ENCODE data around the gene MATN1. TPM values are rescaled to one million over a fixed set of nuclear protein-coding genes. Genes with fewer than 3 reads are reported as not detected.

The MATN1 gene
- total RNA-seq, 1 donor from 2014 or later, result not detected

DNA sequence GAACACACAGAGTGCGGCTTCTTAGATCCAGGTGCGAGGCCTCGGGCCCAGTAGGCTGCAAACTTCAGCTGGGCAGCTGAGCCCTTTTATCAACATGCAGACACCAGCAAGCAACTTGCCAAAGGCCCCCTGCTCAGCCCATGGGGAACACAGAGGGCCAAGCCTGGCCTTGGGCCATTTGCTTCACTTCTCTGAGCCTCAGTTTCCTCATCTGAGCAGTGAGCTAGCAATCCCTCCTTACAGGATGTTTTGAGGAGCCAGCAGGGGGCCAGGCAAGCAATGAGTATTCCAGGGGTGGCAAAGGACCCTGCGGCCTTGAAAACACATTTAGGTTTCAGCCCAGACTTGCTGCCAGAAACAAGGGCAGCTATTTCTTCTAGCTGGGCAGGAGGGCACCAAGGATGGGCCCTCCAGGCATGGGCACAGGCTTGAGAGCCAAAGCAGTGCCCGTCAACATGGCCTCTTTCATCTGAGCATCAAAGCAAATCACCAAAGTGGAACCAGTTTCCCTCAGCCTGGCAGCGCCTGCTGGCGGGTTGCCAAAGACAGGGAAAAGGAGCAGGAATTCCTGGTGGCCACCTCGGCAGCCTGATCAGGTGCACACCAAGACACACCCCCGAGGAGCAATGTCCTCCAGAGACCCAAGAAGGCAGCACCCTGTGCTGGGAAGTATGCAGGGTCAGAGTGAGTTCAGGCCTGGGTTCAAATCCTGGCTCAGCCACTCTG lies 1.4 kb downstream of the MATN1 start:
- no peak for DNase-seq
- intact Hi-C loops (cut with micrococcal nuclease), result loop anchor here (2.0 kb wide), 1 partner anchor 57 kb away; no protein-coding TSS in a partner anchor
- no peaks in the 10 kb centered on the region for H3K9me3 ChIP-seq (replicated peaks)

DNA sequence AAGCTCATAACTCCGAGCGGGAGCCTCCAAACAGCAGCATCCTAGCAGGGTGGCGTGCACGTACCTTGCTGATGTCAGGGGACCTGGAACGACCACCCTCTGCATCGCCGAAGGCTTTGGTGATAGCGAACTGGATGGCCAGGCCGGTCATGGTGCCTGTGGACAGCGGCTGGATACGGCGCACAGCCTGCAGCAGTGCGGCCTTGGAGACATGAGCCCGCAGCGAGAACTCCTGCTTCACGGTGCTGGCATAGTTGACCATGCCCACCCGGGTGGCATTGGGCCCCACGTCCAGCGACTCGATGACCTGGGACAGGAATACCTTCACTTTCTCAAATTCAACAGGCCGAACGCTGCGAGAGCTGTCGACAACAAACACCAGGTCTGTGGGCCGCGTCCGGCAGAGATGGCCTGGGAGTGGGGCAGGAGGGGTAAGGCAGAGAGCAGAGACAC lies 2.0 kb downstream of the MATN1 start:
- H3K9me3 ChIP-seq (replicated peaks), result no peaks in the 10 kb centered on the region
- H3K4me1 ChIP-seq, result peaks cover 10% of the 10 kb centered on the region
- H3K27ac ChIP-seq (replicated peaks), result no peak overlapping the region
- DNase-seq, result no peak
- intact Hi-C loops (cut with micrococcal nuclease), result loop anchor here (2.0 kb wide), 1 partner anchor 57 kb away; no protein-coding TSS in a partner anchor
- no peak for TF ChIP-seq CTCF (IDR thresholded peaks at IDR 0.05; ENCODE audit: borderline replicate concordance)
- H3K27me3 ChIP-seq (ENCODE audit: low read depth), result no peaks in the 10 kb centered on the region
- no peaks in the 10 kb centered on the region for H3K36me3 ChIP-seq
- no peak overlapping the region for H3K4me3 ChIP-seq

More for the DNA sequence above, 1.4 kb downstream of the MATN1 start:
- H3K4me3 ChIP-seq, result no peak overlapping the region
- no peaks in the 10 kb centered on the region for H3K27me3 ChIP-seq (ENCODE audit: low read depth)
- H3K36me3 ChIP-seq, result no peaks in the 10 kb centered on the region
- TF ChIP-seq CTCF (IDR thresholded peaks at IDR 0.05; ENCODE audit: borderline replicate concordance), result no peak
- peaks cover 10% of the 10 kb centered on the region for H3K4me1 ChIP-seq
- no peak overlapping the region for H3K27ac ChIP-seq (replicated peaks)

DNA sequence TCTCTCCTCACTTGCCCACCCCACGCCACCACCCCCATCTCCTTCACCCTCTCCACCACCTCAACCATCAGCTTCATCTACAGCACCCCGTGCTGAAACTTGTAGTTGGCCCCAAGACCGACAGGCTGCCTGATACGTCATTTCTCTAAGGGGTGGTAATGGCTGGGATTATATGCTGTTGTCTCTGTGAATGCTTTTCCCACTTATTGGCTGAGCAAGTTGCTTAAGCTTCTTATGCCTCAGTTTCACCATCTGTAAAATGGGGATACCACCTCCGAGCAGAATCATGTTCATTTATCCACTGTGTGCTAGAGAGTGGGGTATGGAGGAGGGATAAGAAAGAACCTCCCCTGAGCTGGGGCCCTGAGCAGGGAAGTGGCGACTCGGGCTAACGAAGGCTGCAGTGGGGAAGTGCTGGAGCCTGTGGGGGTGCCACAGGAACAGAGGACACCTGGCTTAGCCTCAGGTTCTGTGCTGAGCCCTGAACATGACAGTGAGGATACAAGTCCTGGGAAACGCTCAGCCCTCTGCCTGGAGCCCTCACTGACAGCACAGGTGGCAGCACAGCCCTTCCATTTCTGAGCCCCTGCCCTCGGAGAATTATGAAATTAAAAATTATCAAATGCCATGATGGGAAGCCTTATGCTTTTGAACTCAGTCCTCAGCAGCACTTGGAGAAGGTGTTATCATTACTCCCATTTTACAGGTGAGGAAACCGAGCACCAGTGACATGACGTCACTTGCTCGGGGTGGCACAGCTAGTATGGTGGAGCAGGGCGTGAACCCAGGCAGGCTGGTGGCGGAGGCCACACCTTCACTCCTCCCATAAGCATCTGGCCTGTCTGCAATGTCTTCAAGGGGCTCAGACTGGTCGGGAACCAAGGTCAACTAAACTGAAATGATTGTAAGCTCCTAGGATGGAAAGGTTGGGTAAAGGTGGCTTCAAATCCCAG lies 2.8 kb downstream of the MATN1 start:
- Histone ChIP-seq H3K36me3 (no peaks in the 10 kb centered on the region), H3K4me1 (peaks cover 10% of the 10 kb centered on the region), H3K27me3 (ENCODE audit: low read depth) (no peaks in the 10 kb centered on the region), H3K4me3 (no peak overlapping the region), H3K27ac (replicated peaks) (no peak overlapping the region), H3K9me3 (replicated peaks) (peaks cover 6% of the 10 kb centered on the region)
- no peak for DNase-seq
- intact Hi-C loops (cut with micrococcal nuclease), result loop anchor here (2.0 kb wide), 1 partner anchor 58 kb away; no protein-coding TSS in a partner anchor
- no peak for TF ChIP-seq CTCF (IDR thresholded peaks at IDR 0.05; ENCODE audit: borderline replicate concordance)

GRCh38 chr1:30719406-30720270 lies 3.7 kb downstream of the MATN1 start:
- H3K27ac ChIP-seq (replicated peaks), result peak overlapping the region; percentile 98
- no peaks in the 10 kb centered on the region for H3K36me3 ChIP-seq
- peaks cover 10% of the 10 kb centered on the region for H3K4me1 ChIP-seq
- peaks cover 13% of the 10 kb centered on the region for H3K9me3 ChIP-seq (replicated peaks)
- no peak for DNase-seq
- TF ChIP-seq CTCF (IDR thresholded peaks at IDR 0.05; ENCODE audit: borderline replicate concordance), result no peak
- intact Hi-C loops (cut with micrococcal nuclease), result loop anchor here (2.0 kb wide), 1 partner anchor 59 kb away; no protein-coding TSS in a partner anchor
- H3K4me3 ChIP-seq, result peak overlapping the region; percentile 78
- H3K27me3 ChIP-seq (ENCODE audit: low read depth), result no peaks in the 10 kb centered on the region

All from left ventricle myocardium inferior (tissue), 1 donor.